HepG2 (cell line): ENCODE results near the gene GOLGA8N.
"Not testable (repeated sequence)": the region's sequence is repeated elsewhere in the genome, so short reads cannot be mapped to it uniquely, and the experiment has no call there.

Source experiments
- POLR2AphosphoS5 ChIP-seq: IDR thresholded peaks from 2 replicates; pipeline ENCODE4 v1.6.1; 2012; ENCODE audit warnings: low read depth, low read length
- RAD21 ChIP-seq: fragments of 450-650 bp; formaldehyde crosslinking; IDR thresholded peaks from 2 replicates; pipeline ENCODE4 v1.5.0; 2020; ENCODE audit warnings: mild to moderate bottlenecking
- RFX1 ChIP-seq: fragments of 450-650 bp; IDR thresholded peaks from 2 replicates; pipeline ENCODE4 v1.6.1; 2017
- SALL2 ChIP-seq: sonication (generic); formaldehyde crosslinking; IDR thresholded peaks from 2 replicates; pipeline ENCODE4 v1.8.1; 2023; ENCODE audit warnings: mild to moderate bottlenecking, missing genetic modification reagents, inconsistent platforms
- STAG1 ChIP-seq: sonication (generic); formaldehyde crosslinking; IDR thresholded peaks from 2 replicates; pipeline ENCODE4 v1.4.0; 2020; ENCODE audit warnings: missing genetic modification reagents
- TAF1 ChIP-seq: sonication (generic); formaldehyde crosslinking; IDR thresholded peaks from 2 replicates; pipeline ENCODE4 v1.4.0; 2020; ENCODE audit warnings: missing genetic modification reagents
- ZNF468 ChIP-seq: sonication (generic); formaldehyde crosslinking; IDR thresholded peaks from 2 replicates; pipeline ENCODE4 v1.8.0; 2022; ENCODE audit warnings: mild to moderate bottlenecking, moderate library complexity, missing genetic modification reagents
- TF ChIP-seq, protein P1 (sequence below): sonication (generic); formaldehyde crosslinking; IDR thresholded peaks from 2 replicates; pipeline ENCODE4 v1.8.0; 2022; ENCODE audit warnings: missing genetic modification reagents, mild to moderate bottlenecking, inconsistent platforms, borderline replicate concordance
- TF ChIP-seq, protein P2 (sequence below): sonication (generic); formaldehyde crosslinking; IDR thresholded peaks from 2 replicates; pipeline ENCODE4 v1.5.0; 2020; ENCODE audit warnings: mild to moderate bottlenecking, missing genetic modification reagents, moderate library complexity

- TF ChIP-seq RAD21 (CRISPR knock-in tag); RFX1; POLR2AphosphoS5; ZNF468 (CRISPR knock-in tag); STAG1; TAF1 (CRISPR knock-in tag); SALL2: not testable (repeated sequence)
- TF ChIP-seq, protein P1, sequence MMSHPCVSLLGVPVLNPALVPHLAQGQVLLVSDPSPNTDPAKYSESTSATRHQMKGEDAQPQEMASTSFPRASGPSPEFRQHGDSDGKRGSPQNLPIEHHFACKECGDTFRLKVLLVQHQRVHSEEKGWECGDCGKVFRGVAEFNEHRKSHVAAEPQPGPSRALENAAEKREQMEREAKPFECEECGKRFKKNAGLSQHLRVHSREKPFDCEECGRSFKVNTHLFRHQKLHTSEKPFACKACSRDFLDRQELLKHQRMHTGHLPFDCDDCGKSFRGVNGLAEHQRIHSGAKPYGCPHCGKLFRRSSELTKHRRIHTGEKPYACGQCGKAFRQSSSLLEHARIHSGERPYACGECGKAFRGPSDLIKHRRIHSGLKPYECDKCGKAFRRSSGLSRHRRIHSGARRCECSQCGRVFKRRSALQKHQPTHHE (CRISPR knock-in tag): not testable (repeated sequence)
- TF ChIP-seq, protein P2, sequence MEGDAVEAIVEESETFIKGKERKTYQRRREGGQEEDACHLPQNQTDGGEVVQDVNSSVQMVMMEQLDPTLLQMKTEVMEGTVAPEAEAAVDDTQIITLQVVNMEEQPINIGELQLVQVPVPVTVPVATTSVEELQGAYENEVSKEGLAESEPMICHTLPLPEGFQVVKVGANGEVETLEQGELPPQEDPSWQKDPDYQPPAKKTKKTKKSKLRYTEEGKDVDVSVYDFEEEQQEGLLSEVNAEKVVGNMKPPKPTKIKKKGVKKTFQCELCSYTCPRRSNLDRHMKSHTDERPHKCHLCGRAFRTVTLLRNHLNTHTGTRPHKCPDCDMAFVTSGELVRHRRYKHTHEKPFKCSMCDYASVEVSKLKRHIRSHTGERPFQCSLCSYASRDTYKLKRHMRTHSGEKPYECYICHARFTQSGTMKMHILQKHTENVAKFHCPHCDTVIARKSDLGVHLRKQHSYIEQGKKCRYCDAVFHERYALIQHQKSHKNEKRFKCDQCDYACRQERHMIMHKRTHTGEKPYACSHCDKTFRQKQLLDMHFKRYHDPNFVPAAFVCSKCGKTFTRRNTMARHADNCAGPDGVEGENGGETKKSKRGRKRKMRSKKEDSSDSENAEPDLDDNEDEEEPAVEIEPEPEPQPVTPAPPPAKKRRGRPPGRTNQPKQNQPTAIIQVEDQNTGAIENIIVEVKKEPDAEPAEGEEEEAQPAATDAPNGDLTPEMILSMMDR: not testable (repeated sequence)
Observed at GRCh38 chr15:32614712-32615050, 21.4 kb downstream of the GOLGA8N start.
